GM10266 (cell line): ENCODE results near the gene CYB561D2.
A peak's percentile ranks its signal among the peaks of the same experiment; 100 is the strongest.

ENCODE experiments used
- DNase-seq: peaks from one replicate; pipeline ENCODE4 v3.0.0; 2012; ENCODE audit errors: extremely low spot score
- CTCF ChIP-seq: IDR thresholded peaks from 2 replicates; pipeline ENCODE4 v1.5.1; 2012; ENCODE audit warnings: mild to moderate bottlenecking, low read depth; ENCODE audit not compliant: control insufficient read depth, insufficient read depth; ENCODE audit errors: missing control alignments

Gene CYB561D2

GRCh38 chr3:50334339-50335075 lies 16.2 kb upstream of the CYB561D2 start:
- TF ChIP-seq CTCF = no peak
- DNase-seq = no peak

GRCh38 chr3:50336452-50337174 lies 14.0 kb upstream of the CYB561D2 start:
- DNase-seq = peak; percentile 37
- no peak for TF ChIP-seq CTCF

- no peak for TF ChIP-seq CTCF
- peak; percentile 99 for DNase-seq
These were observed 13.3 kb upstream of the CYB561D2 start for GRCh38 chr3:50337175-50337861.

- no peak for DNase-seq
- TF ChIP-seq CTCF = no peak
These were observed 11.7 kb upstream of the CYB561D2 start for GRCh38 chr3:50338965-50339364.

- no peak for TF ChIP-seq CTCF
- DNase-seq = no peak
These were observed 11.0 kb upstream of the CYB561D2 start for GRCh38 chr3:50339485-50340146.

- no peak for DNase-seq
- no peak for TF ChIP-seq CTCF
These were observed 10.6 kb upstream of the CYB561D2 start for GRCh38 chr3:50340147-50340447.
